SK-N-SH treated with all-trans-retinoic acid at 6 μM for 48 hours (cell line): ENCODE measurements around the gene NFKB1.

ENCODE experiments used
- CREB5 ChIP-seq: fragments of 250-450 bp; sonication (Bioruptor Pico); IDR thresholded peaks from 2 replicates; pipeline ENCODE4 v1.5.1; 2020; ENCODE audit warnings: low read depth, mild to moderate bottlenecking, moderate library complexity
- ISL1 ChIP-seq: fragments of 250-450 bp; sonication (Bioruptor Pico); IDR thresholded peaks from 2 replicates; pipeline ENCODE4 v2.1.2; 2022; ENCODE audit warnings: mild to moderate bottlenecking, moderate library complexity
- OSR1 ChIP-seq: fragments of 250-450 bp; sonication (Bioruptor Pico); IDR thresholded peaks from 2 replicates; pipeline ENCODE4 v1.8.0; 2022; ENCODE audit warnings: moderate library complexity, mild to moderate bottlenecking, inconsistent platforms
- PATZ1 ChIP-seq: fragments of 250-450 bp; sonication (Bioruptor Pico); IDR thresholded peaks from 2 replicates; pipeline ENCODE4 v1.8.0; 2020; ENCODE audit warnings: mild to moderate bottlenecking, moderate library complexity, borderline replicate concordance
- PPARA ChIP-seq: fragments of 250-450 bp; sonication (Bioruptor Pico); IDR thresholded peaks from 2 replicates; pipeline ENCODE4 v1.5.0; 2020; ENCODE audit warnings: mild to moderate bottlenecking, borderline replicate concordance
- SNAI2 ChIP-seq: fragments of 250-450 bp; sonication (Bioruptor Pico); IDR thresholded peaks from 2 replicates; pipeline ENCODE4 v1.5.0; 2020; ENCODE audit warnings: mild to moderate bottlenecking, moderate library complexity
- ZC3H10 ChIP-seq: fragments of 250-450 bp; sonication (Bioruptor Pico); IDR thresholded peaks from 2 replicates; pipeline ENCODE4 v1.5.1; 2021; ENCODE audit warnings: mild to moderate bottlenecking, moderate library complexity

GRCh38 chr4:102525504-102525903 lies 24.3 kb downstream of the NFKB1 start:
- TF ChIP-seq ISL1 (CRISPR knock-in tag) (no peak), SNAI2 (CRISPR knock-in tag) (no peak), OSR1 (CRISPR knock-in tag) (no peak), PATZ1 (CRISPR knock-in tag) (no peak), PPARA (CRISPR knock-in tag) (no peak), ZC3H10 (CRISPR knock-in tag) (no peak), CREB5 (no peak)
